ENCODE results near the gene RBM17.
"Not testable (repeated sequence)": the region's sequence is repeated elsewhere in the genome, so short reads cannot be mapped to it uniquely, and the experiment has no call there.

Gene RBM17, protein sequence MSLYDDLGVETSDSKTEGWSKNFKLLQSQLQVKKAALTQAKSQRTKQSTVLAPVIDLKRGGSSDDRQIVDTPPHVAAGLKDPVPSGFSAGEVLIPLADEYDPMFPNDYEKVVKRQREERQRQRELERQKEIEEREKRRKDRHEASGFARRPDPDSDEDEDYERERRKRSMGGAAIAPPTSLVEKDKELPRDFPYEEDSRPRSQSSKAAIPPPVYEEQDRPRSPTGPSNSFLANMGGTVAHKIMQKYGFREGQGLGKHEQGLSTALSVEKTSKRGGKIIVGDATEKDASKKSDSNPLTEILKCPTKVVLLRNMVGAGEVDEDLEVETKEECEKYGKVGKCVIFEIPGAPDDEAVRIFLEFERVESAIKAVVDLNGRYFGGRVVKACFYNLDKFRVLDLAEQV

DNA sequence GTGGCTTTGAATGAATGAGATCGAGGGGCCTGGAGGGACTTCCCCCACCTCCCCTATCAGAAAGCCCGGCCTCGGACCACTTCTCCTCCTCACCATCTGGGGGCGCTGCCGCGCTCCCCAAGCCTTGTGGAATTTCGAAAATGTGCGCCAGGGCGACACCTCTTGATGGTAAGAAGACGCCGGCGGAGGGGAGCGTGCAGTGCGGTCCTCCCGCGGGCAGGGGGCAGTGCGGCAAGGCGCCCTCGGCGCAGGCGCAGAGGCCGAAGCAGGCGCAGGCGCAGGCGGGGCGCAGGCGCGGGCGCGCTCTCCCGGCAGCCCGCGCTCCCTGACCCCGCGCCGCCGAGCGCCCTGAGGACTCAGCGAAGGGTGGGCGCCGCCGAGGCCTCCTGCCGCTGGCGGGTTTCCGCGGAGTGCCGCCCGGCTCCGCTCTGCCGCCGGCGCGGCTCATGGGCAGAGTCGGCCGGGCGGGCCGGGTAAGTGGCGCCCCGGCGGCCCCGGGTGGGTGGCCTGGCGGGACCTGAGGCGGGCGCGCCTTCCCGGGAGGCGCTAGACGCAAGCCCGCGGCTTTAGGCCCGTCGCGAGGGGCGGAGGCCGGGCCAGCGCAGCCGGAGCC is at the start of gene RBM17:
TSS of gene RBM17 (plus strand) at position 314 of the 613 bp plus-strand sequence. CDS start 8,032 bp downstream, outside the sequence.
- in situ Hi-C loops (cut with MboI; ENCODE audit: low pct_unique_long_range_greater_than_20kb, low sequenced_read_pairs) = no loop called here
- peak; percentile 98 for DNase-seq

DNA sequence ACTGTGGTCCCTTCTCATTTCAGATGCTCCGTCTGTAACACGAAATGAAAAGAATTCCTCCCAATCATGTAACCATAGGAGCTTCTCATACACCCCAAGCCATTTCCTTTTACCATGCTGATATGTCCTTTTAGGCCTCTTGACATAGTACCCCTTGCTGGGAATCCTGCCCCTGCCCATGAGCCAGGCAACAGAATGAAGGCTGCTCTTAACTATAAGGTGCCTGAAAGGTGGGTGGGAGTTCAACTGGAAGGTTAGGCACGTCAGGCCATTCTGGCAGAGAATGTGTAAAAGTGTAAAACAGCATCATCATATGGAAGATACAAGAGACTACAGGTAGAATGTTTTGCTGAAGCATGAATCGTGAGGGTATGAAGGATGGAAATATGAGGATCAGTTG is 49.1 kb upstream of the RBM17 start:
- no peak for DNase-seq
- in situ Hi-C loops (cut with MboI; ENCODE audit: low pct_unique_long_range_greater_than_20kb, low sequenced_read_pairs) = no loop called here

DNA sequence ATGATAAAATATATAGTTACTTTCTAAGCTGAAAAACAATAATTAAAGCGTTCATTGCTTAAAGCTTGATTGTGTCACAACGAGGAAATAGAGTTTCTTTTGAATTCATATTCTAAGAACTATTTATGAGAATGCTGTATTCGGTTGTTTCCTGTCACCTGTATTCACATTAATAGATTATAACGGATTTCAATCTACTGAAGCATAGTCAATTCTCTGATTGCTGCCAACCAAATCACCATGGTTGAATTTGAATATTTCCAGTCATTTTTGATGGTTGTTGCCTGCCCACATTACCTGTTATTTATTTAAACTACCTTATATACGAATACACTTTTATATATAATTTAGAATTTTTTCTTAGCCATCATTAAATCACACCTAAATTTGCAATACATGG is 48.6 kb upstream of the RBM17 start:
- in situ Hi-C loops (cut with MboI; ENCODE audit: low pct_unique_long_range_greater_than_20kb, low sequenced_read_pairs) = no loop called here
- DNase-seq = no peak

DNA sequence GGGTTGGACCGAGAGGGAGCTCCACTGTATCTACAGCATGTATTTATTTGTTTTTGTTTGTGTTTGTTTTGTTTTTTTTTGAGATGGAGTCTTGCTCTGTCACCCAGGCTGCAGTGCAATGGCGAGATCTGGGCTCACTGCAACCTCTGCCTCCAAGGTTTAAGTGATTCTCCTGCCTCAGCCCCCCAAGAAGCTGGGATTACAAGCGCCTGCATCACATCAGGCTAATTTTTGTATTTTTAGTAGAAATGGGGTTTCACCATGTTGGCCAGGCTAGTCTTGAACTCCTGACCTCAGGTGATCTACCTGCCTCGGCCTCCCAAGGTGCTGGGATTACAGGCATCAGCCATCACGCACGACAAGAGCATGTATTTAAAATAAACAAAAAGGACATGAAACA is 45.5 kb upstream of the RBM17 start:
- in situ Hi-C loops (cut with MboI; ENCODE audit: low pct_unique_long_range_greater_than_20kb, low sequenced_read_pairs); DNase-seq: not testable (repeated sequence)

DNA sequence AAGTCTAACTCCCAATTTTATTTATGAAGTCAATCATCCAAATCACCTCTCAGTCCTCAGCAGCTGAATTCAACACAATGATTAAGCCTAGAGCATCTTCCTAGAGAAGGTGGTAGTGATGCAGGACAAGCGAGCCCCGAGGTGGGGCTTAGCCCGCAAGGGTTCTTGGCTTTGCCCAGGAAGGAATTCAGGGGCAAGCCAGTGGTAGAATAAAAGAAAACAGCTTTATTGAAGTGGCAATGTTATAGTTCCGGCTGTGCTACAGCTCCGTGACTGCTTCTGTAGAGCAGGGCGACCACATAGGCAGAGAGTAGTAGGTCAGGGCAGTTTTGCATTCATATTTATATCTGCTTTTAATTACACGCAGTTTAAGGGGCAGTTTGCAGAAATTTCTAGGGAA is 44.8 kb upstream of the RBM17 start:
- in situ Hi-C loops (cut with MboI; ENCODE audit: low pct_unique_long_range_greater_than_20kb, low sequenced_read_pairs) = no loop called here
- DNase-seq = no peak

DNA sequence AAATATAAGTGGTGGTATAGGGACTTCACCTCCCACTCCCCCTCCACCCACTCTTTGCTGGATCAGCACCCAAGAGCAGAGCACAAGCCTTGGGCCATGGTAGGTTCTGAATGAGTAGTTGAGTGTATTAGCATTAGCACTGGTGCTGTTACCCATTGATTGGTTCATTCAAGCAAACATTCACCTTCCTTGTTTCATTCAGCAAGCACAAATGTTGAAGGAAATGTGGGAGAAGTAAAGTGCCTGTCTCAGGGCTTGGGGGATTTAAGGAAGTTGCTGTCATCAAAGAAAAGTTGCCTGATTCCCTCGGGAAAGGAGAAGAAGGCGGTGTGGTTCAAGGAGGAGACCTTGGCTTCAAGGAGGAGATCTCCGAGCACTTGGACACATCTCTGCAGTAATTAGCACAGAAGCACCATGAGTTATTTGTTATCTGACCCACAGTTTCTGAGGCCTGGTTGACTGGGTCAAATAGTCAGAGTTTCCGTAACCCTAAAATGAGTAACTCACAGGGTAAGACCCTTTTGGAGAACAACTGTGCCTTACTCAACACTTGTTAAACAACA is 44.0 kb upstream of the RBM17 start:
- in situ Hi-C loops (cut with MboI; ENCODE audit: low pct_unique_long_range_greater_than_20kb, low sequenced_read_pairs) = no loop called here
- DNase-seq = peak; percentile 60

DNA sequence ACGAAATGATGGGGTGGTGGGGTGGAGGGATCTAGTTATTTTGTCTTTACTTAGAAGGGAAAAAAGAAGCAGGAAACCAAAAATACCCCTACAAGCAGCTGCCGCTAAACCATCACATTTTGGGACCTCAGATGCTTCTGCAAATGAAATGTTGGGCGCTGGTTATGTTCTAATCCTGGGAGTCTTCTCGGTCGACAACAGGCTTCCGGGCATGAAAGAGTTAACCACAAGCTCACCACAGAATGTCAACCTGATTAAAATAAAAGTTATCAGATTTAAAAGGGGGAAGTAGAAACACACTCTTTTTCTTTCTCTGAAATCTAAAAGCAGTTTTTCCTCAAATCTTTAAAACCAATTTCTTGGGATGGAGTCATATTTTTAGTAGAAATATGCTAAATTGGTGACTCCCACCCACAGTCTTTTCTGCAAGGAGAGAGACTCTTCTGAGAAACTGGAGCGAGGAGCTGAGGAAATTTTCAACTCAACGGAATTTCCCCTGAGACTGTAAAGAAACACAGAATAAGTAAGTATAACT is 43.5 kb upstream of the RBM17 start:
- in situ Hi-C loops (cut with MboI; ENCODE audit: low pct_unique_long_range_greater_than_20kb, low sequenced_read_pairs) = no loop called here
- peak; percentile 92 for DNase-seq

DNA sequence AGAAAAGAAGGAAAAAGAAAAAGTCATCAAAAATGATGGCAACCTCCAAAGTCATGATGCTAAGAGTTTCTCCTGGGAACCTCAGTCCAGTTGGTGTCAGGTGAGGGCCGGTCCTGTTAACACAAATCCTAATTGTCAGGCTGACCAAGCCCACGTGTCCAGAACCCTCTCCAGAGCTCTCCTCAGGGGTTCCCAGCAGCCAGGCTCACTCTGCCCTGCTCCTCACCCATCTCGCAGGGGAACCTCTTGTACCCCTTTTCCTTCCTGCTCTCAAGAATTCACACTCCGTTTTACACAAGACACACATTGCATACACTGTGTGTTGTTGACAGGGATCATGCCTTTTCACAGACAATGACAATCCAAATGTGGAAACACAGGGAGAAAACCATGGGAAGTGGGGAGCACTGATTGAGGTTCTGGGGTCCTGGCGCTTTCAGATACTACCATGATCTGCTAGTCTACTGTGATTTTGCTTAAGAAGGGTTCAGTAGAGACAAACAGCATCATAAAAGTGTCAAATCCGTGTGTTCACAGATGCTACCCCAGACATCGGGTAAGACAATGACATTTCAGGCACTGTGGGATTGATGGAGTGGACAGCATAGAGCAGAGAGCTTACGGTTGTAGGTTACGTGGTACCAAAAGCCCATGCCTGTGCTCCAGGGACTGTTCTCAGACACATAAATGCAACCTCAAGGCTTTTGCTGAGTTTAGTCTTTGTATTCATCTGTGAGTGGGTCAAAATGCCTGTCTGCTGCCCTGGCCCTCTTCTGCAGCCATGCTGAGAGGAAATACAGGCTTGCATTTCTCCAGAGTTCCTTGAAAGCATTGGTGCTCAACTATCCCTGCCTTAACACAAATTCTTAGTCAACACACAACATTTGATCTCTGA is 42.7 kb upstream of the RBM17 start:
- DNase-seq = no peak
- in situ Hi-C loops (cut with MboI; ENCODE audit: low pct_unique_long_range_greater_than_20kb, low sequenced_read_pairs) = no loop called here

DNA sequence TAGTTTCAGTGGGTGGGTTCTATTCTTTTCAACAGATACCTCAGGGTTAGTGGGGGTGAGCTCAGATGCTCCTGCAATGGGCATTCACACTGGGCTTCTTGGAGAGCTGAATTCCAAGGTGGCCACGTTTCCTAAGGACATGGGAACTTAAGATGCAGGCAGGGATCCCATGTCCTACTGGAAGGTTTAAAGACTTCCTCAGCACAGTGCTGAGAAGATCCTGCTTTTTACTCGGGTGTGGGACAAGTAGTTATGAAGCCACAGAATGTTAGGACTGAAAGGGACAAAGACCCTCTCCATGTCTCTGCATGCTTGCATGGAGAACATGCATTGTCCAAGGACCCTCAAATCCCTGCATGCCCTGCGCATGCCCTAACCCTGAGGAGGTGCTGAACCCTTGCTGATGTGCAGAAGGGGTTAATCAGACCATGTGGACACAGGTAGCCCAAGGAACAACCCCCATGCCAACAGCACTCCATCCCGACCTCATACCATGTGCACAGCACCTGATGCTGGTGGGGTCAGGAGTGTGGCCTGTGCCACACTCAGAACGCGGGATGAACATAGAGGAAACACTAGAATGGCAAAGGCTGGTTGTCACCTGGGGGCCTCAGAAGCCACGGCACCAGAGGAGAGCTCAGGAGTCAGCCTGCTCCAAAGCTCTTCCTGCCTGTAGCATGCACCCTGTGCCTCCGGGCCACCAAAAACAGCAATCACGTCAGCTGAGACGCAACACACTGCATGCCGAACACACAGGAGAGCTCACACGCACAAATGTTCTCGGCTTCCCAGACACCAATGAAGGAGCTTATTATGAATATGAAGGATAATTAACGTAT is 41.8 kb upstream of the RBM17 start:
- no peak for DNase-seq
- in situ Hi-C loops (cut with MboI; ENCODE audit: low pct_unique_long_range_greater_than_20kb, low sequenced_read_pairs) = no loop called here

DNA sequence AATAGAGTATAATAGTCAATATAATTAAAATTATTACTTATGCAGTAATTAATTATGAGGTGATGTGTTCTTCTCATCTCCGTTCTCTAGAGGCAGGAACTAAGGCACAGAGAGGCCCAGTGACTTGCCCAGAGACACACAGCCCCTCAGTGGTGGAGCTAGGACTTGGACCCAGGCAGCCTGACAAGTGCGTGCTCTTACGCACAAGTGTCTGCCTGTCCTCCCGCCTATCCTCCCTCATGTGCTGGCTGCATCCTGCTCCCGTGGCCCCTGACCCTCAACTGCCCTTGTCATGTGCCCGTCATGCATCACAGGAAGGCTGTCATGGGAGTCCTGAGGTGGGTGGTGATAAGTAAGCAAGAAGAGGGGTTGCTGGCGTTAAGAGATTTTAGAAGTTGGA is 41.0 kb upstream of the RBM17 start:
- no peak for DNase-seq
- in situ Hi-C loops (cut with MboI; ENCODE audit: low pct_unique_long_range_greater_than_20kb, low sequenced_read_pairs) = no loop called here

DNA sequence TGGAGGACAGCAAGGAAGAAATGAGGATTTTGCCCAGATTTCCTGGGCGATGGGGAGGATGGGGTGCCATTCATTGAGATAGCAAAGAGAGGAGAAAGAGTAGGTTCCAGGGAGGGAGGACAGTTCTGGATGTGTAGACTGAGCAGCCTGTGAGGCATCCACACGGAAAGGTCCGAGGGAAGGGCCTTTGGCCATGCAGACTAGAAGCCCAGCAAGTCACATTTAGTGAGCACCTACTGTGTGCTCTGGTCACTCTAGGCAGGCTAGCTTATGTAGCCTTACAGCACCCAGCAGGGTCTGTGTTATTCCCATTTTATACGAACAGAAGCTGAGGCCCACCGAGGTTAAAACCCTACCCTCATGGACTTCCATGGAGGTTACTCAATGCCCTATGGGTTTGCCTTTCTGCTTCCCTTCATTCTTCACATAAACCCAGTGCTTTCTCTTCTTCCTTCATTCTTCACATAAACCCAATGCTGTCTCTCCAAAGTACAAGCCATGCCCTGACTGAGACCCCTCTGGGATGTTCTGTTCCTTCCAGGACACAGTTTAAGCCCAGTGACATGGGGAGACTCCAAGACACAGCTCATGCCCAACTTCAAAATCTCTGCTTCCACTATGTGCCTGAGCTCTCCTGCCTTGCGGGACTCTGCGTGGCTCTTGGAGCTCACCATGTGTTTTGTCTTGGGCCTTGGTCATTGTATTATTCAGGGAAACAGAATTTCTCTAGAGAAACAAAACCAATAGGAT is 40.4 kb upstream of the RBM17 start:
- no peak for DNase-seq
- in situ Hi-C loops (cut with MboI; ENCODE audit: low pct_unique_long_range_greater_than_20kb, low sequenced_read_pairs) = no loop called here

DNA sequence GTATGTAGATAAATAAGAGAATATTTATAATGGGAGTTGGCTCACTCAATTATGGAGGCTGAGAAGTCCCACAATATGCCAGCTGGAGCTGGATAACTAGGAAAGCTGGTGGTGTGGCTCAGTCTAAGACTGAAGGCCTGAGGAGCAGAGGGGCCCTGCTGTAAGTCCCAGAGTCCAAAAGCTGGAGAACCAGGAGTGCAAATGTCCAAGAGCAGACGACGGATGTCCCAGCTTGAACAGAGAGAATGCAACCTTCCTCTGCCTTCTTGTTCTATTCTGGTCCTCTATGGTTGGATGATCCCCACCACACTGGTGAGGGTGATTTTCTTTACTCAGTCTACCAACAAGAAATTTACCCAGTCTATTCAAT is 39.8 kb upstream of the RBM17 start:
- no peak for DNase-seq
- in situ Hi-C loops (cut with MboI; ENCODE audit: low pct_unique_long_range_greater_than_20kb, low sequenced_read_pairs) = no loop called here

DNA sequence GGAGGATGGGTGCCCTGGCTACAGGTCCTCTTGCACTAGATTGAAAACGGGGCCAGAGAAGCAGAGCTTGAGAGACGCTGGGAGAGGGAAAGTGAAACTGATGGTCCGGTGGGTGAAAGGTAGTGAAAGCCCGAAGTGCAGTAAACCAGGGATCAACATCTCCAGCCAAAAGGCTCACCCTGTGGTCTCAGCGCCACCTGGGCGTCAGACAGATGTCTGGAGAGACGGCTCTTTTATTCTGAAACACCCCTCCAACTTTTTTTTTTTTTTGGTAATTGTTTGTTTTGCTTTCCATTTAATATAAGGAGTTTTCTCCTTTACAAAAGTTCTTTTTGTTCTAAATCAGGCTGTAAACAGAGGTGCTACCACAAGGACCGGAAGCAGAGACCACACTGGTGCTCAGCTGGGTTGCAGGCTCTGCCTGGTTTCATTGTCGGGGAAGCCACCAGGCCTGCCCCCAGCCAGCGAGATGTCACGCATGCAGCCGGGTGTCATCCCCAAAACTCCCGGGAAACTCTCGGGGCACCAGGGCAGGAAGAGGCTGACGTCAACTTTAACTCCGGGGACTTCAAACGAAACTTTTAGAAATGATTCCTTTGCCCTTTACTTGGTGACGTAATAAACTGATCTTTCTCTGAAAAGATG is 37.9 kb upstream of the RBM17 start:
- DNase-seq = peak; percentile 90
- in situ Hi-C loops (cut with MboI; ENCODE audit: low pct_unique_long_range_greater_than_20kb, low sequenced_read_pairs) = no loop called here

DNA sequence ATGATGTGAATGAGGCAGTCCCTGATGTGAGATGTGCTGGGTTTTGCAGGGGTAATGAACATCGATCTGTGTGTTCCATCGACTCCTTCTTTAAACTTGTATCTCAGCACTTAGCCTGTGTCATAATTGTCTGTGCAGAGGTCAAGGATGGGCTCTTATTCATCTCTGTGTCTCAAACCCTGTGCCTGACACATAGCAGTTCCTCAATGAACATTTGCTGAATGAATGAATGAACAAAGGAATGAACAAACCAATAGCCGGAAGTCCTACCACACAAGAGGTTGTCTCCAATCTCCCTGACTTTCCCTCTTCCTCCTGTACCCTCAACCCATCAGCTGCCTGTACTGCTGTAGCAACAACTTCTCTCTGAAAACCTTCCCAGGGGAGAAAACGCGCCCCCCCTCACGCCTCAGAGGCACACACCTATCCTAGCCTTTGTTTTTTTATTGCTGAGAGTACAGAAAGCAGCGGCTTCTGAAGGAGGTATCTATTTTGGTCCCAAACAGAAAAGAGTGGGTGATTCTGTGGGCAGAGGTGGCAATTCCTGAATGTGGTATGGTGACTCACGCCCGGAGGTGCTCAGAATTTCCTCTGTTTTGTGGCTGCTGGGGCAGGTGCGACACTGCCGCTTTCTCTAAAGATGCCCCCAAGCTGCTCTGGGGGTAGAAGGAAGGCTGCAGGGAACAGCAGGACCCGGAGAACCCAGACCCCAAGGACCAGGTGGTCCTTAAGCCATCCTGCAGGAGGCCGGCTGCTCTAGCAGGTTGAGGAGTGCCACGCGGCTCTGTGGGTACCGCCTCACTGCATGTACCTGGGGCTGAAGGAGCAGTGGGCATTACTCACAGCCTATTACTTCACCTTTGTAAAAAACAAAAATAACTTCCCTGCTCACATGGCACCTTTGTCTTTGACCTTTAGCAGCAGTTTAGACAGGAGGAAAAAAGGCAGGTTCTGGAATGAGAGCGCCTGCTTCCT is 36.3 kb upstream of the RBM17 start:
- in situ Hi-C loops (cut with MboI; ENCODE audit: low pct_unique_long_range_greater_than_20kb, low sequenced_read_pairs) = no loop called here
- DNase-seq = peak; percentile 76

DNA sequence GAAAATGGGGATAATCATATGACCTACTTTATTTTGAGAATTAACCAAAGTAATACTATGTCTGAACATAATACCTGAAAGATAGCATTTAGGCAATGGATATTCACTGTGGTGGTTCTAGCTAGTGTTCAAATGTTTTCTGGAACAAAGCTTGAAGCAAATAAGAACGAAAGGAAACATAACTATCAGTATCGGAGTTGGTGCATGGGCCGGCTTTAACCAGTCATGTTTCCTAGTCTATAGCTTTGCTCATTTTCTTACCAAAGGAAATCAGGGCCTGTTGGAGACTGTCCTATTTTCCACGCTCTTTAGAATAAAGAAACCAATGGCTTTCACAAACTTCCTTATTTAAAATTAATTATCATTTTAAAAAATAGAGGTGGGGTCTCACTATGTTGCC is 35.5 kb upstream of the RBM17 start:
- in situ Hi-C loops (cut with MboI; ENCODE audit: low pct_unique_long_range_greater_than_20kb, low sequenced_read_pairs) = no loop called here
- no peak for DNase-seq

DNA sequence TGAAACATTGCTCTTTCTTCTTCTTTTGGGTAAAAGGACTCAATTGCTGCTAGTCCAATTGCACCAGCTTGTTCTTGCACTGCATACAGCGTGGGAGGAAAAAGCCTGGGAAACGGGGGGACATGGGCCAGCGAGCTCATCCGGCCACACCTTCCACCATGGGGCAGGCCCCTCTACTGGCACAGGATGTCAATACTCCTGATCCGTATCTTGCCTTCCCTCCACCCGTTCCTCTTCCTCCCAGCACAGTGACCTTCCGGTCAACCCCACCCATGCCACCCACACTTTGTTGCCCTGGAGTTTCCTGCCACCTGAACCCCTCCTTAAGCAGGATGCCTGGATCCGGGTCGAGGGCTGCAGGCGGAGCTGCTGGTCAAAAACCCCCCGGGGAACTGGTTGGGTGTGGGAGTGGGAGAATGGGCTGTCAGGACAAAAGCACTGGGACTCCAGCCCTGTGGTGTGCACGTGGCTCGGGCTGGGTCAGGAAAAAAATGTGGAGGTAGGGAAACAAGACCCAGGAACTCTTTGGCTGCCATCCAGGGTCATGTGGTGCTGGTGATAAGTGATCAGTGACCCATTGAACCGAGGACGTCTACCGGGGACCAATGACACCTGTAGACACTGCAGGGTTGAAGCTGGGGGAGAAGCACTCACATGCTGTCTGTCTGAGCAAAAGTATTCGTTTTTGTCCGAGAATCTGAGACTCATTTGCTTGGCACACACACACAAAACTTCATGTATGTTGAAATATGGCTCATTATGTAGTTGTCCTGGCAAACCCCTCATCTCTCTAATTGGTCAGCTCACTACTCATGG is 34.8 kb upstream of the RBM17 start:
- in situ Hi-C loops (cut with MboI; ENCODE audit: low pct_unique_long_range_greater_than_20kb, low sequenced_read_pairs) = no loop called here
- DNase-seq = peak; percentile 95

Data from KBM-7 (cell line).